ENCODE results near the gene ATAD1.

GRCh38 chr10:87716348-87716670 lies 101.7 kb downstream of the ATAD1 start:
- TF ChIP-seq EZH2 (IDR thresholded peaks at IDR 0.05; ENCODE audit: low read depth): no peak
- TF ChIP-seq CTCF (conservative IDR thresholded peaks at IDR 0.05): no peak
